ENCODE results near the gene LYRM1. TPM values are rescaled to one million over a fixed set of nuclear protein-coding genes. Genes with fewer than 3 reads are reported as not detected.

Gene LYRM1
- total RNA-seq, 1 donor from 2014 or later, result 49.8 TPM

DNA sequence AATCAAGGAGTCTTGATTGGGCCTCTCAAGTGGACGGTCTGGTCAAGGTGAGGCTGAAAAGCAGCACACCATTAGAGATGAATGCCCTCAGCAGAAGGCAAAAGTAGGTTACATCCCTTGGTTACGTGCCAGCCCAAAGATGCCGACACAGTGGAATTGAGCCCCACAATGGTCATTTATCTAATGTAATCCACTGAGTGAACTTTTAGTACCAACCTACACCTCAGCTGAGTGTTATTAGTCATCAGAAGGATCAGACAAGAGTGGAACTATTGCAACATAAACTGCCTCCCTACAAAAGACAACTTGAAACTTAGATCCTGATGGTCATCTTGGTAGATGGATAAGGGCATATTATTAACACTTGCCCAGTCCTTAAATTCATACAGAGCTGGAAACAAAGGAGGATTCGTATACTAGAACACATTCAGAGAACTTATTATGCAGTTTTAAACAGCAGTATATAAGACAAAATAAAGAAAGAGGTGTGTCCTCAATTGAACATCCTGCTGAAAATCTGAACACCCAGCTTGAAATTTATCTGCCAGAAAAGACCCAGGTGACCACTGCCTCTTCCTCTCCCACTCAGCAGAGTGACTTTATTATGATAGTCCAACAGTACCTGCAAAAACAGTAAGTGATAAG, 3.2 kb upstream of the LYRM1 start:
- no peak for ATAC-seq (ENCODE audit: poor library complexity)
- intact Hi-C loops (cut with DNase I), result no loop called here
- no peak for DNase-seq

DNA sequence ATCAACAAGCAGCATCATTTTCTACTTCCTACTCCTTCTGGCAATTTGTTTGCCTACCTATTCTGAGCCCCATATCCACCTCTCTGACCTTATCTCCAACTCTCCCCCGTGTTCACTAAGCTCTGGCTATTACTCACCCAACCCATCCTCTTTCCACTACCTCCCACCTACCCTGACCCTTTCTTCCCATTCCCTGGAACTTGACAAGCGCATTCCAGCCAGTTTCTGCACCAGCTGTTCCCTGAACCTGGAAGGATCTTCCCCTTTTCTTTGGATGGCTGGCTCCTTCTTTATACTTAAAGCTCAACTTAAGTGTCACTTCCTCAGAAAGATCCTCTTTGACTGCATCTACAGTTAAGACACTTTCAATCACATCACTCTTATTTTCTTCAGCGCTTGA, 2.6 kb upstream of the LYRM1 start:
- ATAC-seq (ENCODE audit: poor library complexity) (no peak), DNase-seq (no peak)
- intact Hi-C loops (cut with DNase I), result no loop called here

DNA sequence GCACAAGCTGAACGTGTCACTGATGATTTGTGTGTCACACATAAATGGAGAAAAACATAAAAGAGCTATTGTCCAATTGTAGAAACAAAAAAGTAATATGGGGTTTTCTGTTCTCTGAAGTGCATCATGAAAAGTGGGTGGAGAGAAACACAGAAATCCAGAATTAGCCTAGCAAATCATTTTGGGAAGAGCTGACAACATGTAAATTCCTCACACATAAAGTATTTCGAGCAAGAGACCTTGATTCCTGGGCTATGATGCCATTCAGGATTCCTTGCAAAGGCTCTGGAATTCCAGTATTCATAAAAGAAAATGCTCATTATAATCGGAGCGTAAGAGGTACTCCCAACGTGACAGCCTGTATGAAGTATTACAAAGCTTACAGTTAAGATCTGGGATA, 1.5 kb upstream of the LYRM1 start:
- ATAC-seq (ENCODE audit: poor library complexity), result no peak
- intact Hi-C loops (cut with DNase I), result no loop called here

DNA sequence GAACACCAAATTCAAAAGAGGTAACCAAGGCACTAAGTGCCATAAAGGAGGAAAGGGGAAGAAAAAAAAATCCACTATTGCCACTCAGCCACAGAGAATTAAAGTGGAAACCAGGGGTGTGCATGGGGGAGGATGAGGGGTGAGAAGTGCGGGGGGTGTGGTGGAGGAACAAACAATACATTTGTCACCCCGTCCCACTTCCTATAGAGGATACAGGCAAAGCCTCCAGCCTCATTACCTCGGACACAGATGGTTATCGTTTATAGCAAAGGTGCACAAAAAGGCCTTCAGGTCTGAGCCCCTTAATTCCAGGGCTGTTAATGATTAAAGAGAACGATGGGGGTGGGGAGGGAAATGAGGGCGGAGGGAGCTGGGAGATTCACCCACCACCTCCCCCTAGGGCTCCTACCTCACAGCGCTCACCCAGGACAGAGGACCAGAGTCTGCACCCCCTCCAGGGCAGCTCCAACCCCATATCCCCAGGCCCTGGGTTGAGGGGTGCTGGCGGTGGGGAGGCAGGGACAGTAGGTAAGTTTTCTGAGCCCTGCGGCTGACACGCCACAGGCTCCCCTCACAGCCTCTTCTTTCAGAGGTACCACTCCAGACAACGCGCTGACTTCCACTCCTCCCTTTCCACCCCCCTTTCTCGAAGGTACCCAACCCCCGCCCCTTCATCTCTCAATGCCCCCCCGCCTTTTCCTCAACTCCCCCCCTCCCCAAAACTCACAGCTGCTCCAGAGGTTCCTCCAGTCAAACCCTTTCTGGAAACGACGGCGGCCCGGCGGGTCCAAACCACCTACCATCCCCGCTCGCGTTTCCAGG, 883 bp upstream of the LYRM1 start:
- no peak for ATAC-seq (ENCODE audit: poor library complexity)
- DNase-seq, result peak; percentile 51

More for the DNA sequence above, 1.5 kb upstream of the LYRM1 start:
- DNase-seq, result no peak

DNA sequence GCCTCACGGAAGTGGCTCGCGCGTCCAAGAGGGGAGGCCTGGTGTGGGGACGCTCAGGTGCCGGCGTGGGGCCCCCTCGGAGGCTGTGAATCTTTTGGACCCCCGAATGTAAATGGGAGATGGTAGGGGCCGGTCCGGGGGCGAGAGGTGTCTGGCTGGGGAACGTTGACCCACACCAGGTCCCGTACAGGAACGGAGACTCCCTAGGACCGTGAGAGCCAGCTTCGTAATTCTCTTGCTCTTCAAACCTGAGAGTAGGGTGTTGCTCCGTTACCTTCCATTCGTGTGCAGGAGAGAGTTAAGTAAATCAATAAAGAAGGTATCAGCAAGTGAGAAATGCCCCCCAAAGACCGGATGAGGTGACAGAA, 481 bp downstream of the LYRM1 start:
- DNase-seq (no peak), ATAC-seq (ENCODE audit: poor library complexity) (peak; percentile 1)
- intact Hi-C loops (cut with DNase I), result loop anchor here (5.0 kb wide), 1 partner anchor 49 kb away; no protein-coding TSS in a partner anchor

More for the DNA sequence above, 883 bp upstream of the LYRM1 start:
- intact Hi-C loops (cut with DNase I), result loop anchor here (5.0 kb wide), 1 partner anchor 47 kb away; no protein-coding TSS in a partner anchor

DNA sequence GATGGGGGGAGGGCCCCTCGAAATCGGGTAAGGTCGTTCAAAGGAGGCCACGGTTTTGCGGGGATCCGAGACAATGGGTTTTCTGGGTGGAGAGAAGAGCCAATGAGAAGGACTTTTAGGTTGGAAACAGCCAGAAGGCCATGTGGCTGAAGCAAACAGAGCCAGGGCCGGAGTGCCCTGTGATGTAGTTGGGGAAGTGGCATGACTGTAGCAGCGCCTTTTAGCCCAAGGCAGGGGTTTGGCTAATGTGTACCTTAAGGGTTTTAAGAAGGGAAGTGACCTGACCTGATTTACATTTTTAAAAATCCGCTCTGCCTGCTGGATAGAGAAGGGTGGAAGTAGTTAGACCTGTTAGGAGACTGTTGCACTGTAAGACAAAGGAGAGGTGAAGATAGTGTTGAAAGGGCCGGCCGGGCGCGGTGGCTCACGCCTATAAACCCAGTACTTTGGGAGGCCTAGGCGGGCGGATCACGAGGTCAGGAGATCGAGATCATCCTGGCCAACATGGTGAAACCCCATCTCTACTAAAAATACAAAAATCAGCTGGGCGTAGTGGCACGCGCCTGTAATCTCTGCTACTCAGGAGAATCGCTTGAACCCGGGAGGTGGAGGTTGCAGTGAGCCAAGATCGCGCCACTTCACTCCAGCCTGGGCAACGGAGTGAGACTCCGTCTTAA, 1.0 kb downstream of the LYRM1 start:
- intact Hi-C loops (cut with DNase I), result loop anchor here (5.0 kb wide), 1 partner anchor 49 kb away; no protein-coding TSS in a partner anchor
- peak; percentile 25 for ATAC-seq (ENCODE audit: poor library complexity)
- peak; percentile 63 for DNase-seq

DNA sequence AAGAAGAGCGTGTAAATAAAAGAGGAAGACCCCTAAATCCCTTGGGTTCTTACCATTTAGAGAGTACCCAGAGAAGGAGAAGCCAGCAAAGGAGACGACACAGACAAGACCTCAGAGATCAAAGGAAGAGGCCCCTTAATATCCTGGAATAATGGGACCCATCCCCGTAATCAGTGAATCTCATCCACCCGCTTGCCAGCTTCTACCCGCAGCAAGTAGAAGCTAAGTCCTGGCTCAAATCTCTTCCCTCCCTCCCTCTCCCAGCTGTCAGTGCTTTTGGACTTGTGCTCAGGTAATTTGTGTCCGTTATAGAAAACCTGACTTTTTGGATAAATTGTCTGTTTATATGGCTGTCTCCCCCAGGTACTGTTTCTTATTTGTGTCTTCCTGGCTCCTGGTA, 1.9 kb downstream of the LYRM1 start:
- ATAC-seq (ENCODE audit: poor library complexity) (no peak), DNase-seq (no peak)
- intact Hi-C loops (cut with DNase I), result loop anchor here (5.0 kb wide), 1 partner anchor 50 kb away; no protein-coding TSS in a partner anchor

DNA sequence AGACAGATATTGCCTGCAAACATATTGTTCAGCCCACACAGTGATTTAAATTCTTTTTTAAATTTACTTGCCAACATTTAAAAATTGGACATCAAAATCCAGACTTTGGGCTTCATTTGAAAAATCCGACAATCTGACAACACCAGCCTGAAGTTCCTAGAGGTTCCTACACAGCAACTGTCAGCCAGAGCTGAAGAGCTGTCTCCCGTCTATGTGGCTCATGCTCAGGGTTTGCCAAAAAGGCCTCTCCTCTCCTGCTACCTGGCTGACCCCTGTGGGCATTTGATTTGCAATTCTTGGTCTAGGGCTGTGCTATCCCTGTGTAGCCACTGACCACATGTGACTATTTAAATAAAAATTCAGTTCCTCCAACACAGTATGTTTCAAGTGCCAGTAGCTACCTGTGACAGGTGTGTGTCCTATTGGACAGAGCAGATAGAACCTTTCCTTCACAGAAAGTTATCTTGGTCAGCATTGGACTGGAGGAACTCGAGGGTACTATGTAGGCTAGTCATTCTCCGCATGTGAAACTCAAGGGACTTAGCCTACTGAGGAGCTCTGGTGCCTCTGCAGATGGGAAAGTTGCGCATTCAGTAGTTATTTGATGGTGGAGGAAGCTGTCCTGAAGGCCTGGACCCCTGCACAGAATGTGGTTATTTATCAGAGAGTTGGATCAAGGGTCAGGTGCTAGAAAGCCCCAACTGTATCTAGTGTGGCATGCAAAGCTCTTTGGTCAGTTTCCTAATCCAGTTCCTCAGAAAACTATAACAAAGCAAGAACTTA, 2.7 kb downstream of the LYRM1 start:
- intact Hi-C loops (cut with DNase I), result loop anchor here (5.0 kb wide), 1 partner anchor 51 kb away; no protein-coding TSS in a partner anchor
- DNase-seq (no peak), ATAC-seq (ENCODE audit: poor library complexity) (no peak)

DNA sequence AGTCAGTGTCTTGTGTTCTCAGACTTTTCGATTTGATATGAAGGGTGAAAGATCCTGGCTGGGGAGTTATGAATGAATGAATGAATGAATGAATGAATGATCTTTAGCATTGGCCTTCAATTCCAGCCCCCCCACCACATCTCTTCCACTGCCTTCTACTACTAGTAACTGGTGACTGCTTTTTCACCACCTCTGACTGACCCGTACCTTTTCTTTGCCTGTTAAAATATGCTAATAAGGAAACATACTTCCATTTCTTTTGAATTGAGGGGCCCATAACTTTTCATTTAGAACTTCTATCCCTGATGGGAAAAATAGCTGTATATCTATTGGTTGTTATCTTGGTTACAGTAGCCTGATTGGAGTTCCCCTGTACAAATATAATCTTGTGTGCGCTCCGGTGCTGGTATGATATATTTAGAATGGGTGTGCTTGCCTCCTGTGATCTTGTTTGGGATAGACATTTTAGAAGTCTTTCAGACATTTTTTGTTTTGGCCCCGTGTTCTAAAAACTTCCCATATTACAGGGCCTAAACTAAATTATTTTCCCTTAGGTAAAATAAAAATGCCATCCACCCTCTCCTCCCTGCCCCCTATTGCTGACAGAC, 3.4 kb downstream of the LYRM1 start:
- DNase-seq (no peak), ATAC-seq (ENCODE audit: poor library complexity) (no peak)
- intact Hi-C loops (cut with DNase I), result loop anchor here (5.0 kb wide), 1 partner anchor 52 kb away; no protein-coding TSS in a partner anchor

DNA sequence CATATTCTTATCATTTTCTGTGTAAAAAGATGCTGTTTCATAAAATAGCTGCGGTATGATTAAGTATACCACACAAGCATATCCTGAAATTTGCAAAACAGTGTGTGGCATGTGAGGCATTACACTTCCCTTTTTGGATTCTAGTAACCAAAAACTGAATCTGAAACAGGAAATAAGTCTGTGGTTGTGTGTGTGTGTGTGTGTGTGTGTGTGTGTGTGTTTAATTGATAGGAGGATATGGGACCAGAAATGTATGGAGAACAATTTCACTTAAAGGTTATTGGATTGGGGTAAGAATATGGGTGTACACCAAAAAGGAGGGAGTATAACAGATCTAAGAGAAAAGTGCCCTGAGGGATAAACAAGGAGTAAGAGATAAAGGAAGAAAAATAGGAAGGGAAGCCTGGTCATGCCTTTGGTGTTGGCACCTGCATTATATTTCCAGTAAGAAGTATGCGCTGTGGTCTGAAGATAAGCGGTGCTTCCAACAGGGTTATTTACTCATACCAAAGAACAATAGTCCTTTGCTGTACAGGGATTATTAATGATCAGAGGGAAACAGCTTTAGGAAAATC, 4.0 kb downstream of the LYRM1 start:
- ATAC-seq (ENCODE audit: poor library complexity) (no peak), DNase-seq (no peak)
- intact Hi-C loops (cut with DNase I), result loop anchor here (5.0 kb wide), 1 partner anchor 52 kb away; no protein-coding TSS in a partner anchor

DNA sequence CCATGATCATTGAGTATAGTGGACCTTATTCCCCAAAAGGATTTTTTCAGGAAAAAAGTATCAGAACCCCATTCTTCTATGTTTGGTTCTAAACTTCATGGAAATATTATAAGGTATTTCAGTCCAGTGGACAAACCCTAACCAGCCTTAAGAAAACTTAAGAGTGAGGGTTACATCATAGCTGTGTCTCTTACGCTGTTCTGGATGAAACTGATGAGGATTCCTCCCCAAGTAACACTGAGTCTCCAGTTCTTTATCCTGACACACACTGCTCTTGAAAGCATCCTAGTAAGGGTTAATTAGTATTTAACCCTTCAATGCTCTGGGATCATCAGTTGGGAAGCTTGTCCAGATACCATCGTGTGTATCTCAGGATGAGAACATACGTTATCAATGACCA, 5.0 kb downstream of the LYRM1 start:
- intact Hi-C loops (cut with DNase I), result no loop called here
- ATAC-seq (ENCODE audit: poor library complexity), result no peak
- DNase-seq, result no peak

DNA sequence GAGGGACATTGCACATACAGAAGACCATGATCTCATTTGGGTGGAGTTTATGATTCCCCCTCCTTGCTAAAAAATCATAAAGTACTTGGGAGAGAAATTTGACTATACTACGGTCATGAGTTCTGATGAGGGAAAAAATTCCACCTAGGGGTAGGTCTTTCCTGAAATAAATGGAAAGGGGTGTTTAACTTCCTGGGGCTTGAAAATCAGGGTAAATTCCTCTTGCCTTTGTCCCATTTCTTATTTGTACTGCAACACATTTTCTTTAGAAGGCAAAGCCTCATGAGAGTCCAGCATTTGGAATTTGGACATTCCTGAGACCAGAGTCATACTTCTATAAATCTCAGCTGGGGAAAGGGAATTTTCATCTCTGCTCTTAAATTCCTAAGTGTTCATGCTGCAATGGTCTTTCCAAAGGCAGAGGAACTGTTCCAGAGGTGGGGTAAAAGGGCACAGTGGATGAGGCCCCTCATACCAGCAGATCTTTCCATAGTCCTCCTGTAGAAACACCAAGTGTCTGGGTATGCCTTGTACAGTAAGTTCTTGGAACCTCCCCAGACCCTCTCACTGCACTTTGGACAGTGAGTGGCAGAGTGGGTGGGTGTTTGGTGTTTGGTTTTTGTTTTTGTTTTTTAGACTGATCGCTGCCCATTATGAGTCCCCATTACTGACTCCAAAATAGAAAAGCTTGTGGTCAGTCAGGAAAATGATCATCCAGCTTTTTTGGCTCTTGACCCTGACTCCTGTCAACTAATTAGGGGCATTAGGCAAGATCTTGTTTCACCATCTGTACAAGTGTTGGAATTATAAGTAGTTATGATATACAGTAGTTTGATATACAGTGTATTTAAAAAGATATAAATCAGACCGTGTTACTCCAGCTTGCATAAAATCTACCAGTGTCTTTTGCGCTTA, 6.0 kb downstream of the LYRM1 start:
- ATAC-seq (ENCODE audit: poor library complexity) (peak; percentile 25), DNase-seq (no peak)
- intact Hi-C loops (cut with DNase I), result no loop called here

DNA sequence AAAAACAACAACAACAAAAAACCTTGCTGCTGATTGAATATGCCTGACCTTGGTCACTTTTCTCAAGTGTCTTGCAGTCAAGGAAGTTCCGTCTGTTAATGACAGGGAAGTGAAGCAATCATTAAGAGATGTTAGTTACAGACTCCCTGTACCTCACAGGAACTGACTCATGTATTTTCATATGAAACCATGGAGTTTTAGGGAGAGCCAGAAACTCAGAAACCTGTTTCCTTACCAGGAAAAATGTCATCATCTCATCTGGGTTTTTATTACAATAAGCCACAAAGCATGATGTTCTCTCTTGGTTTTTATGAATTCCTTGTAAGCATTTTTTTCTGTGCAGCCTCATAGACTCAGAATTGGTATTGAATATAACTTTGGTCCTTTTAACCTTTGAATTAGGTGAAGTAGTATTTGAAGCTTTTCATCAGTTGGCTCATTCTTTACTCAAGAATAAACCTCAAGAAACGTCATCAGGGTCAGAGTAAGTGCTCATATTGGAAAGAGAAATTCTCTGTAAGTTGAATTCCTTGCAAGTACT, 10.3 kb downstream of the LYRM1 start:
- intact Hi-C loops (cut with DNase I), result no loop called here
- DNase-seq, result no peak
- peak; percentile 56 for ATAC-seq (ENCODE audit: poor library complexity)

DNA sequence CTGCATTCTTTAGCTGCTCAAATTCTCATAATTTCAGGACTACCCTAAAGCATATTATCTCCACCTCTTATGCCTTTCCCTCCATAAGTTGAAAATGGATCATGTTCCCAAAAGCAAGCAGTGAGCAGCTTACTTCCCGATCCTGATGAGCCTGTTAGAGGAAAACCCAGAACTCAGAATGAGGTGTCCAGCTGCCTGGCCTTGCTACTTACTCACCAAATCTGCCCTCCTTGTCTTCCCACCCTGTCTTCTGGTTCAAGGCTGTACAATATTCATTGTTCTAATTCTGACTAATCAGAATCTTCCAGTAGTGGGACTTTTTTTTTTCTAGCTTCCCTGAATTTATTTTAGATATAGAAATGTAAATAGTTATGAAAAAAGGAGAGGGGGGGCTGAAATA, 10.8 kb downstream of the LYRM1 start:
- DNase-seq (no peak), ATAC-seq (ENCODE audit: poor library complexity) (no peak)
- intact Hi-C loops (cut with DNase I), result no loop called here

DNA sequence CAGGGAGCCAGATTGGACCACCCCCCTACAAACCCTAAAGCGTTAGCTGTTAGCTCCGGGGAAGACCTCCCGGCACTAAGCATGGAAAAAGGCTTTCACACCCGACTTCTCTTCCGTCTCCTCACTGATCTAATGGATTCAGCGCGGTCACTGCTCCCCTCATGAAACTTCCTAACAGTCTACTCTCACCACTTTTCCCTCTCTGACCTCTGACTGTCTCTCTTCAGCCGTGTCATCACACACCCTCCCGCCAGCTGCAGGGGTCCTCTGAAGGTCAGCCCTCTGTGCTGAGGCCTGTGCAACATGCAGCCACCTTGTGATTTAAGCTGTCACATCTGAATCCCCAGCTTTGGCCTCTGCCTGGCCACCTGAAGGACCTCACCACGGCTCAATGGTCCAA, 15.7 kb downstream of the LYRM1 start:
- intact Hi-C loops (cut with DNase I), result loop anchor here (5.0 kb wide), 1 partner anchor 64 kb away; no protein-coding TSS in a partner anchor
- ATAC-seq (ENCODE audit: poor library complexity), result no peak

DNA sequence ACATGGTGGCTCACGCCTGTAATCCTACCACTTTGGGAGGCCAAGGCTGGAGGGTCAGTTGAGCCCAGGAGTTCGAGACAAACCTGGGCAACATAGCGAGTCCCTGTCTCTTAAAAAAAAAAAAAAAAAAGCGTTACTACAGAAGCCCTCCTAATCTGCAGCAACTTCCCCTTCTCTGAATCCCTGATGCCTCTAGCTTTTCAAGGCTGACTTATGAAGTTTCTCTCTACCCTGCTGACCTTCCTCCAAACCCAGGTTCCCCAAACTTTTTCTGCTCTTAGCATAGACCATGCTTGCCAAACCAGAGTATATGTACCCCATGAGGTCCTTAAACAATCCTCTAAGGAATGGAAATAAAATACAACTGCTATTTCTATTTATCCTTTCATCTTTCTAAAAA, 16.4 kb downstream of the LYRM1 start:
- ATAC-seq (ENCODE audit: poor library complexity) (no peak), DNase-seq (no peak)
- intact Hi-C loops (cut with DNase I), result loop anchor here (5.0 kb wide), 1 partner anchor 65 kb away; no protein-coding TSS in a partner anchor

More for the DNA sequence above, 15.7 kb downstream of the LYRM1 start:
- no peak for DNase-seq

All from Right ventricle myocardium superior (tissue), 1 donor.